Kidney epithelial cell (primary cell): Measurements from ENCODE around the gene PTPRU. TPM values are rescaled to one million over a fixed set of nuclear protein-coding genes. Genes with fewer than 3 reads are reported as not detected.

Experiments used
- DNase-seq: peaks from one replicate; pipeline ENCODE4 v3.0.0-alpha.2; 2010; ENCODE audit warnings: low read depth
- H3K27me3 ChIP-seq: 2 replicates; pipeline ENCODE4 v1.6.0; 2011; ENCODE audit warnings: low read length; ENCODE audit not compliant: control insufficient read depth, insufficient read depth
- H3K36me3 ChIP-seq: 2 replicates; pipeline ENCODE4 v1.5.1; 2011; ENCODE audit warnings: low read length; ENCODE audit not compliant: control insufficient read depth, insufficient read depth
- H3K4me3 ChIP-seq: 2 replicates; pipeline ENCODE4 v1.5.1; 2011; ENCODE audit warnings: low read depth, mild to moderate bottlenecking, control low read depth, low read length
- CTCF ChIP-seq: IDR thresholded peaks from 2 replicates; pipeline ENCODE4 v1.5.1; 2011; ENCODE audit warnings: mild to moderate bottlenecking, moderate library complexity, low read length, control low read depth, inconsistent platforms; ENCODE audit not compliant: insufficient read depth, poor library complexity, severe bottlenecking
- total RNA-seq: library from RNA; depleted of rRNA; stranded (reverse); fragments of >200 nt; gene quantifications from 2 replicates; pipeline ENCODE4 v1.2.3, GENCODE V29; 2015

PTPRU gene
- total RNA-seq, 1 donor from 2014 or later: 55.4 TPM

- no peaks in the 10 kb centered on the region for H3K36me3 ChIP-seq
- DNase-seq: no peak
- no peak overlapping the region for H3K4me3 ChIP-seq
- H3K27me3 ChIP-seq: no peaks in the 10 kb centered on the region
- TF ChIP-seq CTCF: no peak
Measured at GRCh38 chr1:29321176-29321575, 84.9 kb downstream of the PTPRU start.

GRCh38 chr1:29322147-29322694 is 85.9 kb downstream of the PTPRU start:
- H3K27me3 ChIP-seq: no peaks in the 10 kb centered on the region
- H3K4me3 ChIP-seq: no peak overlapping the region
- TF ChIP-seq CTCF: no peak

GRCh38 chr1:29322861-29323585 is 86.7 kb downstream of the PTPRU start:
- no peaks in the 10 kb centered on the region for H3K27me3 ChIP-seq
- no peak for TF ChIP-seq CTCF
- no peaks in the 10 kb centered on the region for H3K36me3 ChIP-seq
- H3K4me3 ChIP-seq: no peak overlapping the region
- no peak for DNase-seq

More at GRCh38 chr1:29322147-29322694, 85.9 kb downstream of the PTPRU start:
- no peaks in the 10 kb centered on the region for H3K36me3 ChIP-seq
- no peak for DNase-seq

- TF ChIP-seq CTCF: no peak
- no peak overlapping the region for H3K4me3 ChIP-seq
- no peak for DNase-seq
- no peaks in the 10 kb centered on the region for H3K27me3 ChIP-seq
- no peaks in the 10 kb centered on the region for H3K36me3 ChIP-seq
Measured at GRCh38 chr1:29323636-29324035, 87.3 kb downstream of the PTPRU start.

- Histone ChIP-seq H3K36me3 (no peaks in the 10 kb centered on the region), H3K27me3 (no peaks in the 10 kb centered on the region), H3K4me3 (no peak overlapping the region)
- DNase-seq: no peak
- no peak for TF ChIP-seq CTCF
Measured at GRCh38 chr1:29324202-29324601, 87.9 kb downstream of the PTPRU start.

- Histone ChIP-seq H3K4me3 (no peak overlapping the region), H3K27me3 (no peaks in the 10 kb centered on the region), H3K36me3 (no peaks in the 10 kb centered on the region)
- TF ChIP-seq CTCF: no peak
- DNase-seq: no peak
Measured at GRCh38 chr1:29324771-29325351, 88.5 kb downstream of the PTPRU start.
